K562 (cell line): ENCODE results near the gene SPEM1. TPM values are rescaled to one million over a fixed set of nuclear protein-coding genes. Genes with fewer than 3 reads are reported as not detected.
A peak's percentile ranks its signal among the peaks of the same experiment; 100 is the strongest.

Experiments
- BCOR ChIP-seq: fragments of 450-650 bp; IDR thresholded peaks from 2 replicates; pipeline ENCODE4 v1.6.1; 2016
- ESRRB ChIP-seq: fragments of 250-450 bp; sonication (Bioruptor Pico); IDR thresholded peaks from 2 replicates; pipeline ENCODE4 v1.5.0; 2020; ENCODE audit warnings: mild to moderate bottlenecking, moderate library complexity, borderline replicate concordance
- IFI16 ChIP-seq: fragments of 250-450 bp; sonication (Bioruptor Pico); IDR thresholded peaks from 2 replicates; pipeline ENCODE4 v2.1.2; 2022; ENCODE audit warnings: mild to moderate bottlenecking, inconsistent platforms
- KLF6 ChIP-seq: fragments of 250-450 bp; sonication (Bioruptor Pico); IDR thresholded peaks from 2 replicates; pipeline ENCODE4 v1.4.0; 2020; ENCODE audit warnings: mild to moderate bottlenecking, moderate library complexity, borderline replicate concordance
- NFIC ChIP-seq: fragments of 450-650 bp; IDR thresholded peaks from 2 replicates; pipeline ENCODE4 v1.6.1; 2017; ENCODE audit warnings: mild to moderate bottlenecking, inconsistent platforms
- PHF8 ChIP-seq: fragments of 200-600 bp; sonication (generic); IDR thresholded peaks from 2 replicates; pipeline ENCODE4 v1.6.1; 2012; ENCODE audit warnings: mixed run types, mild to moderate bottlenecking, inconsistent platforms, low read length, moderate library complexity, borderline replicate concordance
- POLR3G ChIP-seq: IDR thresholded peaks from 2 replicates; pipeline ENCODE4 v1.6.1; 2011; ENCODE audit not compliant: insufficient read length, insufficient replicate concordance; ENCODE audit errors: extremely low read depth
- SETDB1 ChIP-seq: IDR thresholded peaks from one replicate; pipeline ENCODE4 v1.6.1; 2012; ENCODE audit warnings: low read length, control low read depth, inconsistent platforms
- TAL1 ChIP-seq: fragments of 450-650 bp; IDR thresholded peaks from 2 replicates; pipeline ENCODE4 v1.6.1; 2016; ENCODE audit warnings: mild to moderate bottlenecking
- ZNF23 ChIP-seq: fragments of 250-450 bp; sonication (Bioruptor Pico); IDR thresholded peaks from 2 replicates; pipeline ENCODE4 v1.4.0; 2020; ENCODE audit warnings: mild to moderate bottlenecking
- polyA plus RNA-seq, 8 experiments: library from polyadenylated mRNA; depleted of rRNA in 4 of 8; stranded (reverse) in 5 of 8; unstranded in 3 of 8; fragments of >200 nt; fragmentation: Nextera tagmentation in 2 of 8; fragmentation: Illumina TruSeq in 1 of 8; extraction: Ambion mirVana in 2 of 8; extraction: Trizol in 1 of 8; gene quantifications; 2 replicates each; pipeline versions ENCODE4 v1.2.1 to v1.2.3, GENCODE V29; 2011 to 2014; ENCODE audit warnings: inconsistent platforms in 1 of 8, missing spikeins in 1 of 8
- total RNA-seq, 7 experiments: library from RNA; depleted of rRNA in 6 of 7; stranded (reverse); fragments of >200 nt in 6 of 7; fragmentation: Illumina TruSeq in 2 of 7; extraction: Trizol in 2 of 7; gene quantifications; 2 replicates each; pipeline versions ENCODE4 v1.2.1 to v1.2.3, GENCODE V29; 2011 to 2021; ENCODE audit warnings: low replicate concordance in 1 of 7
- TF ChIP-seq, protein P1 (sequence below): sonication (generic); formaldehyde crosslinking; IDR thresholded peaks from 2 replicates; pipeline ENCODE4 v1.8.1; 2023; ENCODE audit warnings: mild to moderate bottlenecking, missing genetic modification reagents

SPEM1 gene
- total and polyA plus RNA-seq, 9 of the 15 experiments (the other 6 are each of a cell fraction or from before 2014, with no cell fraction given) = not detected

GRCh38 chr17:7442142-7442541 lies 22.0 kb downstream of the SPEM1 start (continued):
- TF ChIP-seq, protein P1, sequence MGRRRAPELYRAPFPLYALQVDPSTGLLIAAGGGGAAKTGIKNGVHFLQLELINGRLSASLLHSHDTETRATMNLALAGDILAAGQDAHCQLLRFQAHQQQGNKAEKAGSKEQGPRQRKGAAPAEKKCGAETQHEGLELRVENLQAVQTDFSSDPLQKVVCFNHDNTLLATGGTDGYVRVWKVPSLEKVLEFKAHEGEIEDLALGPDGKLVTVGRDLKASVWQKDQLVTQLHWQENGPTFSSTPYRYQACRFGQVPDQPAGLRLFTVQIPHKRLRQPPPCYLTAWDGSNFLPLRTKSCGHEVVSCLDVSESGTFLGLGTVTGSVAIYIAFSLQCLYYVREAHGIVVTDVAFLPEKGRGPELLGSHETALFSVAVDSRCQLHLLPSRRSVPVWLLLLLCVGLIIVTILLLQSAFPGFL (CRISPR knock-in tag) = no peak
- TF ChIP-seq ESRRB (CRISPR knock-in tag) (no peak), POLR3G (no peak), PHF8 (no peak), ZNF23 (CRISPR knock-in tag) (no peak), IFI16 (CRISPR knock-in tag) (no peak), TAL1 (no peak), BCOR (0 out of 2 replicates have a peak, but pooled peaks have one; percentile 37), KLF6 (CRISPR knock-in tag) (no peak), NFIC (peak; percentile 20; the same call in 1 of the 2 replicates), SETDB1 (no peak)
